Heart left ventricle (tissue), 13 donors: Measurements from ENCODE around the gene PRSS22.

Experiments used
- POLR2A ChIP-seq, 2 donors: fragments of 450-650 bp; IDR thresholded peaks; one replicate each; pipeline ENCODE4 v1.6.1; 2017; ENCODE audit warnings: antibody characterized with exemption in 2 of 2, mild to moderate bottlenecking in 2 of 2, moderate library complexity in 2 of 2
- TF ChIP-seq, protein P1 (sequence below), 12 donors: fragments of 200-600 bp; sonication (generic) in 4 of 12; IDR thresholded peaks; one replicate each; pipeline versions ENCODE4 v1.5.0 to v1.8.0; 2018 to 2022; ENCODE audit warnings: antibody characterized with exemption in 12 of 12, mild to moderate bottlenecking in 5 of 12
- donor health status: ischemic (EF 13 %, LVEDD 7.1; RV severe dilation, severe dysfunction).
- donor health status: DM: no; HTN: yes; CAD: no.
- donor health status: DM: no; HTN: no; CAD: no.
- donor health status: ischemic (EF 25% LVEDD 6.9; RV normal size, moderate dysfunction).
- donor health status: ischemic (EF 25% LVEDD 5.7; RV mildly dilated, moderate dysfunction).
- donor health status: ischemic (EF 35%, LVEDD 5.7; RV mildly dilated, moderate dysfunction).
- donor health status: nonischemic (EF 11% LVEDD 7.7; RV severe dilation, severe dysfunction).
- donor health status: DM: yes; HTN: yes; CAD: no.
- donor health status: PGD.
- donor health status: ischemic (EF 29% LVEDD 5.4; RV normal size, mild dysfunction).
- donor health status: nonischemic (EF 23%, LVEDD 6.1; RV moderate dilation, normal function).

DNA sequence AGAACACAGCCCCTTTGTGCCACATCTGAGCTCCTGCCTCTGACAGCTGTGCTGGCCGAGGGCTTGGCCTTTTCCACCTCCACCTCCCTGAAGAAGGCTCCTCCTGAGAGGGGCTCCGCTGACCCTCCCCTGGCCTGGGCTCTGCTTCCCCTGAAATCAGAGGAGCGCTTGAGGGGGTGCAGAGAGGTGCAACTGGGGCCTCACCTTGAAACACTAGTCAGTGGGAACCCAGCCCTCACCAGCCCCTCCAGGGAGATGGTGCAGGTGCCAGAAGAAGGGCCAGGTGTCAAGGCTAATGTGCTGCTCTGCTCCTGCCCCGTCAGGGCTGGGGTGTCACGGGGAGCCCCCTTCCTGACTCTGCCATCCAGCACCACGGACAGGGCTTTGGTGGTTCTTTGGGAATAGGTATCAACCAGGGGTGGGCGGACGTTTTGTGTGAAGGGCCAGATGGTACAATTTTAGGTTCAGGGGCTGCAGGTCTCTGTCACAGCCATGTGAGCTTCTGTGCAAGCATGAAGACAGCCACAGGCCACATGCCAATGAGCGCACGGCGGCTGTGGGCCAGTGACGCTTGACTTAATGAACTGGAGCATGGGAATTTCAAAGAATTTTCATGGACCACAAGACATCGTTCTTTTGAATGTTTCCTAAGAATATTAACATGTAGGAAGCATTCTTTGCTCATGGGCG, 30.0 kb downstream of the PRSS22 start:
- TF ChIP-seq, protein P1, sequence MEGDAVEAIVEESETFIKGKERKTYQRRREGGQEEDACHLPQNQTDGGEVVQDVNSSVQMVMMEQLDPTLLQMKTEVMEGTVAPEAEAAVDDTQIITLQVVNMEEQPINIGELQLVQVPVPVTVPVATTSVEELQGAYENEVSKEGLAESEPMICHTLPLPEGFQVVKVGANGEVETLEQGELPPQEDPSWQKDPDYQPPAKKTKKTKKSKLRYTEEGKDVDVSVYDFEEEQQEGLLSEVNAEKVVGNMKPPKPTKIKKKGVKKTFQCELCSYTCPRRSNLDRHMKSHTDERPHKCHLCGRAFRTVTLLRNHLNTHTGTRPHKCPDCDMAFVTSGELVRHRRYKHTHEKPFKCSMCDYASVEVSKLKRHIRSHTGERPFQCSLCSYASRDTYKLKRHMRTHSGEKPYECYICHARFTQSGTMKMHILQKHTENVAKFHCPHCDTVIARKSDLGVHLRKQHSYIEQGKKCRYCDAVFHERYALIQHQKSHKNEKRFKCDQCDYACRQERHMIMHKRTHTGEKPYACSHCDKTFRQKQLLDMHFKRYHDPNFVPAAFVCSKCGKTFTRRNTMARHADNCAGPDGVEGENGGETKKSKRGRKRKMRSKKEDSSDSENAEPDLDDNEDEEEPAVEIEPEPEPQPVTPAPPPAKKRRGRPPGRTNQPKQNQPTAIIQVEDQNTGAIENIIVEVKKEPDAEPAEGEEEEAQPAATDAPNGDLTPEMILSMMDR (IDR thresholded peaks at IDR 0.05), result no peak
- TF ChIP-seq POLR2A (IDR thresholded peaks at IDR 0.05), result no peak
